C4-2B (cell line): ENCODE data around the gene ZBTB20.

Experiments
- ZFX ChIP-seq: fragments of 450-650 bp; IDR thresholded peaks from 2 replicates; pipeline ENCODE4 v1.6.1; 2017
- TF ChIP-seq, protein P1 (sequence below): fragments of 450-650 bp; conservative IDR thresholded peaks from 2 replicates; pipeline ENCODE4 v1.5.1; 2017; ENCODE audit warnings: mild to moderate bottlenecking

DNA sequence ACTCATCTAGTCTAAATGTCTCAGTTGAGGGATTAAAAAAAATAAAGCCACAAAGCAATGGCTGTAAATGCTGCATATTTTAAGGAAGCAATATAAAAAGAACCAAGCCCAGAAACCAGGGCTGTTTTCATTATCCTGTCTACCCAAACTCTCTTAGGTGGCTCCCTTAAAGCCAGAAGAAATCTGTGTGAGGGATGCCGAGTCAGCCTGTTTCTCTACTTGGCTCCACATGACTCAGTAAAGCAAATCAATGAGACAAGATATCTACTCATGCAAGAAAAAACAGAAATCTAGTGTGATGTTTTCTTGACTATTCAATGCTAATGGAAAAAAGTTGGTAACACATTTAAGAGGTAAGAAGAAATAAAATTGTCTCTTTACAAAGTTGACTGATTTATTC, 296.2 kb downstream of the ZBTB20 start:
- TF ChIP-seq, protein P1, sequence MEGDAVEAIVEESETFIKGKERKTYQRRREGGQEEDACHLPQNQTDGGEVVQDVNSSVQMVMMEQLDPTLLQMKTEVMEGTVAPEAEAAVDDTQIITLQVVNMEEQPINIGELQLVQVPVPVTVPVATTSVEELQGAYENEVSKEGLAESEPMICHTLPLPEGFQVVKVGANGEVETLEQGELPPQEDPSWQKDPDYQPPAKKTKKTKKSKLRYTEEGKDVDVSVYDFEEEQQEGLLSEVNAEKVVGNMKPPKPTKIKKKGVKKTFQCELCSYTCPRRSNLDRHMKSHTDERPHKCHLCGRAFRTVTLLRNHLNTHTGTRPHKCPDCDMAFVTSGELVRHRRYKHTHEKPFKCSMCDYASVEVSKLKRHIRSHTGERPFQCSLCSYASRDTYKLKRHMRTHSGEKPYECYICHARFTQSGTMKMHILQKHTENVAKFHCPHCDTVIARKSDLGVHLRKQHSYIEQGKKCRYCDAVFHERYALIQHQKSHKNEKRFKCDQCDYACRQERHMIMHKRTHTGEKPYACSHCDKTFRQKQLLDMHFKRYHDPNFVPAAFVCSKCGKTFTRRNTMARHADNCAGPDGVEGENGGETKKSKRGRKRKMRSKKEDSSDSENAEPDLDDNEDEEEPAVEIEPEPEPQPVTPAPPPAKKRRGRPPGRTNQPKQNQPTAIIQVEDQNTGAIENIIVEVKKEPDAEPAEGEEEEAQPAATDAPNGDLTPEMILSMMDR: no peak
- TF ChIP-seq ZFX: no peak
